ENCODE measurements around the gene PEMT.

DNA sequence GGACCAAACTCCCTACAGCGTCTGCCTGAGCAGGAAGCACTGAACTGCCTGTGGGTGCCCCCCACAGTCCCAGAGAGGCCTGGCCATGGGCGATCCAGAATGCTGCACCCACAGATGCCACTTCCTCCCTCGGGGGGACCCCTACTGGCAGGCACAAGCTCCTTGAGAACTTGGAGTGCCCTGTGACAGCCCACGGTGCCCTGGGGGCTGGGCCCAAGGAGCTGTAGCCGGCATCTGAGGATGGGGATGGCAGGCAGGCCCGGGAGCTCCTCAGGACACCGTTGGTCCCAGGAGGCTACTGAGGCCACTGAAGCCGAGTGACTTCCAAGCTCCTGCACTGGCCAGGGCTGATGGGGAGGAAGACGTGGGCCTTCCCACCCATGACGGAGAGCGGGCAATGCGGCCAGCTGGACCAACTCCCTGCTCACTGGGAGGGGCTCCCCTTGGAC, 80.2 kb downstream of the PEMT start:
- TF ChIP-seq POLR2A (IDR thresholded peaks at IDR 0.05) = no peak
- TF ChIP-seq, protein P1, sequence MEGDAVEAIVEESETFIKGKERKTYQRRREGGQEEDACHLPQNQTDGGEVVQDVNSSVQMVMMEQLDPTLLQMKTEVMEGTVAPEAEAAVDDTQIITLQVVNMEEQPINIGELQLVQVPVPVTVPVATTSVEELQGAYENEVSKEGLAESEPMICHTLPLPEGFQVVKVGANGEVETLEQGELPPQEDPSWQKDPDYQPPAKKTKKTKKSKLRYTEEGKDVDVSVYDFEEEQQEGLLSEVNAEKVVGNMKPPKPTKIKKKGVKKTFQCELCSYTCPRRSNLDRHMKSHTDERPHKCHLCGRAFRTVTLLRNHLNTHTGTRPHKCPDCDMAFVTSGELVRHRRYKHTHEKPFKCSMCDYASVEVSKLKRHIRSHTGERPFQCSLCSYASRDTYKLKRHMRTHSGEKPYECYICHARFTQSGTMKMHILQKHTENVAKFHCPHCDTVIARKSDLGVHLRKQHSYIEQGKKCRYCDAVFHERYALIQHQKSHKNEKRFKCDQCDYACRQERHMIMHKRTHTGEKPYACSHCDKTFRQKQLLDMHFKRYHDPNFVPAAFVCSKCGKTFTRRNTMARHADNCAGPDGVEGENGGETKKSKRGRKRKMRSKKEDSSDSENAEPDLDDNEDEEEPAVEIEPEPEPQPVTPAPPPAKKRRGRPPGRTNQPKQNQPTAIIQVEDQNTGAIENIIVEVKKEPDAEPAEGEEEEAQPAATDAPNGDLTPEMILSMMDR (IDR thresholded peaks at IDR 0.05) = no peak
